RCC 7860 (cell line): ENCODE results near the gene RTL3.
A peak's percentile ranks its signal among the peaks of the same experiment; 100 is the strongest.
"Not testable (repeated sequence)": the region's sequence is repeated elsewhere in the genome, so short reads cannot be mapped to it uniquely, and the experiment has no call there.

Experiments
- DNase-seq: peaks from one replicate; pipeline ENCODE4 v3.0.0-alpha.2; 2015; ENCODE audit warnings: low spot score
- FAIRE-seq: peaks from 2 replicates; lab custom pipeline; 2012; peaks lifted over from hg19 to GRCh38; lab: Jason Lieb, UNC

The RTL3 gene

GRCh38 chrX:78658845-78659744 lies at the start of gene RTL3:
TSS of gene RTL3 (minus strand) at chrX:78659328. CDS start at chrX:78658420, 908 bp downstream.
- DNase-seq = peak; percentile 66
- FAIRE-seq = peak; percentile 94

- FAIRE-seq (no peak), DNase-seq (no peak)
Observed at GRCh38 chrX:78708816-78709215, 49.7 kb upstream of the RTL3 start.

- DNase-seq = peak; percentile 9
- FAIRE-seq = no peak
Observed at GRCh38 chrX:78708262-78708661, 49.1 kb upstream of the RTL3 start.

GRCh38 chrX:78706071-78706470 lies 46.9 kb upstream of the RTL3 start:
- DNase-seq = no peak
- no peak for FAIRE-seq

- no peak for FAIRE-seq
Observed at GRCh38 chrX:78693536-78693935, 34.4 kb upstream of the RTL3 start.

GRCh38 chrX:78693012-78693411 lies 33.9 kb upstream of the RTL3 start:
- no peak for FAIRE-seq
- DNase-seq = no peak

More at GRCh38 chrX:78693536-78693935, 34.4 kb upstream of the RTL3 start:
- DNase-seq = no peak

- DNase-seq (no peak), FAIRE-seq (no peak)
Observed at GRCh38 chrX:78687586-78687985, 28.5 kb upstream of the RTL3 start.

GRCh38 chrX:78673246-78673645 lies 14.1 kb upstream of the RTL3 start:
- FAIRE-seq = no peak
- no peak for DNase-seq

- DNase-seq = no peak
- no peak for FAIRE-seq
Observed at GRCh38 chrX:78665342-78665741, 6.2 kb upstream of the RTL3 start.

GRCh38 chrX:78661836-78662235 lies 2.7 kb upstream of the RTL3 start:
- FAIRE-seq = no peak
- no peak for DNase-seq

- FAIRE-seq = peak; percentile 57
Observed at GRCh38 chrX:78659955-78660354, 827 bp upstream of the RTL3 start.

GRCh38 chrX:78658414-78658813 lies 714 bp downstream of the RTL3 start:
- no peak for FAIRE-seq
- no peak for DNase-seq

More at GRCh38 chrX:78659955-78660354, 827 bp upstream of the RTL3 start:
- no peak for DNase-seq

- no peak for FAIRE-seq
- DNase-seq = no peak
Observed at GRCh38 chrX:78655642-78656041, 3.5 kb downstream of the RTL3 start.

- FAIRE-seq = peak; percentile 99
- peak; percentile 90 for DNase-seq
Observed at GRCh38 chrX:78653118-78653822, 5.9 kb downstream of the RTL3 start.

GRCh38 chrX:78650906-78651437 lies 8.2 kb downstream of the RTL3 start:
- FAIRE-seq (peak; percentile 98), DNase-seq (peak; percentile 72)

- FAIRE-seq = no peak
Observed at GRCh38 chrX:78643874-78644273, 15.3 kb downstream of the RTL3 start.

GRCh38 chrX:78643096-78643495 lies 16.0 kb downstream of the RTL3 start:
- no peak for DNase-seq

More at GRCh38 chrX:78643874-78644273, 15.3 kb downstream of the RTL3 start:
- DNase-seq = no peak

GRCh38 chrX:78636096-78636495 lies 23.0 kb downstream of the RTL3 start:
- FAIRE-seq, DNase-seq: not testable (repeated sequence)

More at GRCh38 chrX:78643096-78643495, 16.0 kb downstream of the RTL3 start:
- FAIRE-seq = no peak

GRCh38 chrX:78624962-78625909 lies 33.9 kb downstream of the RTL3 start:
- FAIRE-seq = no peak
- DNase-seq = no peak

GRCh38 chrX:78624426-78624825 lies 34.7 kb downstream of the RTL3 start:
- no peak for FAIRE-seq
- DNase-seq = no peak
